HL-60/S4 treated with retinoic acid at 250 ng/mL for 4 days and 3 days (cell line): ENCODE data around the gene IL2.

ENCODE experiments used
- in situ Hi-C: fragments of 300-500 bp; cut with MboI; formaldehyde crosslinking; loops from 2 replicates; pipeline ENCODE4 v1.7.0; 2022; ENCODE audit warnings: low sequenced_read_pairs

Gene IL2

GRCh38 chr4:122456231-122457116, at the start of gene IL2:
Gene IL2 (minus strand): TSS chr4:122456725. CDS start chr4:122456440, 285 bp downstream.
- in situ Hi-C loops = no loop called here

GRCh38 chr4:122503214-122503613, 46.7 kb upstream of the IL2 start:
- in situ Hi-C loops = no loop called here

GRCh38 chr4:122500852-122501501, 44.5 kb upstream of the IL2 start:
- in situ Hi-C loops = no loop called here

- in situ Hi-C loops = no loop called here
Measured at GRCh38 chr4:122489061-122489460, 32.5 kb upstream of the IL2 start.

- in situ Hi-C loops = no loop called here
Measured at GRCh38 chr4:122483481-122483880, 27.0 kb upstream of the IL2 start.

- in situ Hi-C loops = no loop called here
Measured at GRCh38 chr4:122481766-122482405, 25.4 kb upstream of the IL2 start.

- in situ Hi-C loops = no loop called here
Measured at GRCh38 chr4:122480655-122481487, 24.3 kb upstream of the IL2 start.

- in situ Hi-C loops = no loop called here
Measured at GRCh38 chr4:122479935-122480416, 23.5 kb upstream of the IL2 start.

- in situ Hi-C loops = no loop called here
Measured at GRCh38 chr4:122476745-122477144, 20.2 kb upstream of the IL2 start.

GRCh38 chr4:122476126-122476525, 19.6 kb upstream of the IL2 start:
- in situ Hi-C loops = no loop called here

- in situ Hi-C loops = no loop called here
Measured at GRCh38 chr4:122475233-122475632, 18.7 kb upstream of the IL2 start.

GRCh38 chr4:122469457-122469856, 12.9 kb upstream of the IL2 start:
- in situ Hi-C loops = no loop called here

GRCh38 chr4:122458625-122459024, 2.1 kb upstream of the IL2 start:
- in situ Hi-C loops = no loop called here

GRCh38 chr4:122453384-122453995, 3.0 kb downstream of the IL2 start:
- in situ Hi-C loops = no loop called here

- in situ Hi-C loops = no loop called here
Measured at GRCh38 chr4:122450847-122451246, 5.7 kb downstream of the IL2 start.

- in situ Hi-C loops = no loop called here
Measured at GRCh38 chr4:122434285-122434684, 22.2 kb downstream of the IL2 start.

- in situ Hi-C loops = no loop called here
Measured at GRCh38 chr4:122431351-122431750, 25.2 kb downstream of the IL2 start.

- in situ Hi-C loops = no loop called here
Measured at GRCh38 chr4:122423246-122423645, 33.3 kb downstream of the IL2 start.

GRCh38 chr4:122412547-122412946, 44.0 kb downstream of the IL2 start:
- in situ Hi-C loops = no loop called here

- in situ Hi-C loops = no loop called here
Measured at GRCh38 chr4:122403861-122404260, 52.7 kb downstream of the IL2 start.
